Neural cell (in vitro differentiated cells): Measurements from ENCODE around the gene MTREX.
"Not testable (repeated sequence)": the region's sequence is repeated elsewhere in the genome, so short reads cannot be mapped to it uniquely, and the experiment has no call there.

ENCODE experiments used
- EP300 ChIP-seq: fragments of 450-650 bp; conservative IDR thresholded peaks from 2 replicates; pipeline ENCODE4 v1.6.1; 2014; ENCODE audit warnings: antibody characterized with exemption, mild to moderate bottlenecking, moderate library complexity; ENCODE audit not compliant: poor library complexity, severe bottlenecking
- EZH2 ChIP-seq: fragments of 200-600, 300-800 bp; shearing (Covaris generic), sonication (generic); IDR thresholded peaks from 2 replicates; pipeline ENCODE4 v1.6.1; 2014; ENCODE audit warnings: antibody characterized with exemption, low read length, borderline replicate concordance, mild to moderate bottlenecking; ENCODE audit not compliant: insufficient read depth, poor library complexity, severe bottlenecking
- POLR2AphosphoS5 ChIP-seq: IDR thresholded peaks from 2 replicates; pipeline ENCODE4 v1.6.1; 2012
- SMC3 ChIP-seq: fragments of 450-650 bp; conservative IDR thresholded peaks from 2 replicates; pipeline ENCODE4 v1.6.1; 2014; ENCODE audit warnings: antibody characterized with exemption, mild to moderate bottlenecking, moderate library complexity; ENCODE audit not compliant: poor library complexity
- TF ChIP-seq, protein P1 (sequence below): fragments of 450-650 bp; IDR thresholded peaks from 2 replicates; pipeline ENCODE4 v1.5.1; 2014; ENCODE audit warnings: antibody characterized with exemption, mild to moderate bottlenecking, moderate library complexity; ENCODE audit not compliant: poor library complexity, severe bottlenecking
- TF ChIP-seq, protein P2 (sequence below): IDR thresholded peaks from 2 replicates; pipeline ENCODE4 v1.6.1; 2012; ENCODE audit warnings: borderline replicate concordance

- TF ChIP-seq, protein P1, sequence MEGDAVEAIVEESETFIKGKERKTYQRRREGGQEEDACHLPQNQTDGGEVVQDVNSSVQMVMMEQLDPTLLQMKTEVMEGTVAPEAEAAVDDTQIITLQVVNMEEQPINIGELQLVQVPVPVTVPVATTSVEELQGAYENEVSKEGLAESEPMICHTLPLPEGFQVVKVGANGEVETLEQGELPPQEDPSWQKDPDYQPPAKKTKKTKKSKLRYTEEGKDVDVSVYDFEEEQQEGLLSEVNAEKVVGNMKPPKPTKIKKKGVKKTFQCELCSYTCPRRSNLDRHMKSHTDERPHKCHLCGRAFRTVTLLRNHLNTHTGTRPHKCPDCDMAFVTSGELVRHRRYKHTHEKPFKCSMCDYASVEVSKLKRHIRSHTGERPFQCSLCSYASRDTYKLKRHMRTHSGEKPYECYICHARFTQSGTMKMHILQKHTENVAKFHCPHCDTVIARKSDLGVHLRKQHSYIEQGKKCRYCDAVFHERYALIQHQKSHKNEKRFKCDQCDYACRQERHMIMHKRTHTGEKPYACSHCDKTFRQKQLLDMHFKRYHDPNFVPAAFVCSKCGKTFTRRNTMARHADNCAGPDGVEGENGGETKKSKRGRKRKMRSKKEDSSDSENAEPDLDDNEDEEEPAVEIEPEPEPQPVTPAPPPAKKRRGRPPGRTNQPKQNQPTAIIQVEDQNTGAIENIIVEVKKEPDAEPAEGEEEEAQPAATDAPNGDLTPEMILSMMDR, result not testable (repeated sequence)
- TF ChIP-seq, protein P2, sequence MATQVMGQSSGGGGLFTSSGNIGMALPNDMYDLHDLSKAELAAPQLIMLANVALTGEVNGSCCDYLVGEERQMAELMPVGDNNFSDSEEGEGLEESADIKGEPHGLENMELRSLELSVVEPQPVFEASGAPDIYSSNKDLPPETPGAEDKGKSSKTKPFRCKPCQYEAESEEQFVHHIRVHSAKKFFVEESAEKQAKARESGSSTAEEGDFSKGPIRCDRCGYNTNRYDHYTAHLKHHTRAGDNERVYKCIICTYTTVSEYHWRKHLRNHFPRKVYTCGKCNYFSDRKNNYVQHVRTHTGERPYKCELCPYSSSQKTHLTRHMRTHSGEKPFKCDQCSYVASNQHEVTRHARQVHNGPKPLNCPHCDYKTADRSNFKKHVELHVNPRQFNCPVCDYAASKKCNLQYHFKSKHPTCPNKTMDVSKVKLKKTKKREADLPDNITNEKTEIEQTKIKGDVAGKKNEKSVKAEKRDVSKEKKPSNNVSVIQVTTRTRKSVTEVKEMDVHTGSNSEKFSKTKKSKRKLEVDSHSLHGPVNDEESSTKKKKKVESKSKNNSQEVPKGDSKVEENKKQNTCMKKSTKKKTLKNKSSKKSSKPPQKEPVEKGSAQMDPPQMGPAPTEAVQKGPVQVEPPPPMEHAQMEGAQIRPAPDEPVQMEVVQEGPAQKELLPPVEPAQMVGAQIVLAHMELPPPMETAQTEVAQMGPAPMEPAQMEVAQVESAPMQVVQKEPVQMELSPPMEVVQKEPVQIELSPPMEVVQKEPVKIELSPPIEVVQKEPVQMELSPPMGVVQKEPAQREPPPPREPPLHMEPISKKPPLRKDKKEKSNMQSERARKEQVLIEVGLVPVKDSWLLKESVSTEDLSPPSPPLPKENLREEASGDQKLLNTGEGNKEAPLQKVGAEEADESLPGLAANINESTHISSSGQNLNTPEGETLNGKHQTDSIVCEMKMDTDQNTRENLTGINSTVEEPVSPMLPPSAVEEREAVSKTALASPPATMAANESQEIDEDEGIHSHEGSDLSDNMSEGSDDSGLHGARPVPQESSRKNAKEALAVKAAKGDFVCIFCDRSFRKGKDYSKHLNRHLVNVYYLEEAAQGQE, result not testable (repeated sequence)
- not testable (repeated sequence) for TF ChIP-seq SMC3, EZH2, POLR2AphosphoS5, EP300
These were observed 10.4 kb downstream of the MTREX start for GRCh38 chr5:55318237-55318636.
